HG02759 (cell line): Measurements from ENCODE around the gene THEMIS.
"Not testable (repeated sequence)": the region's sequence is repeated elsewhere in the genome, so short reads cannot be mapped to it uniquely, and the experiment has no call there.

Source experiments
- ATAC-seq: cut with Tn5 transposase; IDR thresholded peaks from one replicate; pipeline ENCODE4 v1.9.1; 2021; ENCODE audit warnings: mild to moderate bottlenecking, moderate library complexity; ENCODE audit not compliant: unreplicated experiment

THEMIS gene

DNA sequence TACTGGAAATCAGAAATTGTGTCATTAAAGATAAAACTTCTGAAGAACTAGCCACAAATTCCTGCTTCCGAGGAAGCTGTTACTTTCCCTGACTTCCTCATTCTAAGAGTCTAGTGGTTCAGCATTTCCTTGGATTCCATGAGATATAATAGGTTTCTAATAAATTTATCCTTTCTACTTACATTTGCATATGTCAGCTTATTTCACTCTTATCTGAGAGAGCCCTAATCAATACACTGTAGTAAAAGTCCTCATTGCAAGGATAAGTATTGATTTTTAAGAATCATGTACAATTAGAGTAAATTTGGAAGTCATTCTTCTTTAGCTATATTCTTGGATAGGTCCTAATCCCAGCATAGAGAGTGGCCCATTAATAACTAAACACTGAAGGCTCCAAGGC, 16.9 kb upstream of the THEMIS start:
- ATAC-seq, result no peak

DNA sequence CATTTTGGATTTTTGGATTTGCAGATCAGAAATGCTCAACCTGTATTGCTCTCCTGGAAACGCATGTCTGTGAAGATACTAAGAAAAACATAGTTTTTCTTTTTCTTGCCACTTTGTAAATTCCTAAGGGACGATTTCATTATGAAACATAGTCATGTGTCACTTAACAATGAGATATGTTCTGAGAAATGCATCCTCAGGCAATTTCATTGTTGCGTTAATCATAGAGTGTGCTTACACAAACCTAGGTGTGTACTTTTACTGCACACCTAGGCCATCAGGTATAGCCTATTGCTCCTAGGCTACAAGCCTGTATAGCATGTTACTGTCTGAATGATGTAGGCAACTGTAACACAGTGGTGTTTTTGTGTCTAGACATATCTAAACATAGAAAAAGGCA, 13.4 kb upstream of the THEMIS start:
- ATAC-seq, result no peak

DNA sequence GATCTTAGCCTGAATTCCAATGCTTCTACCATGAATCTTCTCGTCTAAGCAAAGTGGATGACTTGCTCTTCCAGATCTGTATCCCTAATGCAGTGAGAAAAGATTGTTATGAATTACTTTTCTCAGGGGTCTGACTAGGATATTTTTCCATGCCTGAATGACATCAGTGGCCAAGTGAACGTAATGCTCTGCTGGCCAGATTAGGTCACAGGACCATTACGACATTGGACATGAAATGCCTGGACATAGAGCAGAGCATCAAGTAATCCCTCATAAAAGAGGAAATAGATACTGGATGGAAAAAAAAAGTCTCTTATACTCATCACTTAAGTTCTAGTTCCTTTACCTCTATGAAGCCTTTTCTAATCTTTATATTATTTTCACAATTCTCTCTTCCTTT, 12.1 kb upstream of the THEMIS start:
- ATAC-seq, result no peak

DNA sequence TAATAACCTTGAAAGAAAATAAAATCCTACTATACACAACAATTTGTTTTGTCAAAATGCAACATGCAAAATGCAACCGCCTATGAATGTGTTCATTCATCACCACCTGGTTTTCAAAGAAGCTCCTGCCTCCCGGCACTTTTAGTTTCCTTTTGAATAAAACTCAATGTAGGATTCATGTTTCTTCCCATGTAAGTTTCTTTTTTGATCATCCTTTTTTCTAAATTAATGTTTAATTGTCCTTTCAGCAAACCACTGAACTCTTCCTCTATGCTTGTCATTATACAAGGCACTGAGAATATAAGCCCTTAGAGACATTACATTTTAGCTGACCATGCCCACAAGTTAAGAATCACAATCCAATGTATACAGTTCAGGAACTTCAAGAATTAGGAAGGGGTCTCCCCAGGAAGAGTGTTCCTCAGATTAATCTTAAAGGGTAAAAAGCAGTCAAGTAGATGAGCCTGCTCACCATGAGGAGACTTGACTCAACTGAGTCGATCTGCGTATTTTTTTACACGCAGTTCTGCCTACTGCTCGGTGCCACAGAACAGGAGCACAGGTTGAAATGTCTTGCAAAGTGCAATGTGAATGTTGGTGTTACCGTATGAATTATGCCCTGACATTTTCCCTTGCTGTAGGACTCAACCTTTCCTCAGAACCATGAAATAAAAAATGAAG, 7.2 kb upstream of the THEMIS start:
- peak; percentile 88 for ATAC-seq

DNA sequence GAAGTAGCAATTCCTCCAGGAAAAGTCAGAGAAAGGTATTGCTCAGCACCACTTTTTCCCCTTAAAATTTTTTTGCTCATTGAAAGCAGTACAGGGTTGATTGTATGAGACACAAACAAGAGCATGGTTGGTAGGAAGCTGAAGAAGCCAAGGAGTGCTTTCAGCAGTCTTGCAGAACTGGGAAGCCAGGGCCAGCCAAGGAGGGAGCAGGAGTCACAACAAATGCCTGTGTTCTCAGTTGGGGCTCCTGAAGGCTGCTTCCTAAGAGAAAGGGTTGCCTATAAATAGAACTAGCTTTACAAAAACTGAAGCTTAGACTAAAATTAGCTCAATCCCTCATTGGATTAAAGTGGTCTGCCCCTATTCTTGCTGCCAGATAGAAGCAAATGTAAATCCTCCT, 3.3 kb upstream of the THEMIS start:
- ATAC-seq, result no peak

DNA sequence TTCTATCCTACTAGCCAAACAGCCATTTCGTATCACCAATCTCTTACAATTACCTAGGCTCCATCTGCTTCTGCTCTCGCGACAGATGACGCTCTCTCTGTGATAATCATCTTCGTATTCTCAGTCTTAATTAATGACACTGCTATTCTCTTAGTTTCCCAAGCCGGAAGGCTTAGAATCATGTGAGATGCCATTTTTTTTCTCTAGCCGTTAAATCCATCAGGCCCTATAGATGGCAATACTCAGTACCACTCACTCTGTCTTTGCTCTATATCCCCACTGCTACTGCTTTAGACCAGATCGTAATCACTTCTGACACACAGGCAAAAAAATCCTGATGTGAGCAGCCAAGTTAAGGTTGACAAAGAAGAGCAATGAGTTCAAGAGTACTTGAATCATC, 2.1 kb upstream of the THEMIS start:
- no peak for ATAC-seq

DNA sequence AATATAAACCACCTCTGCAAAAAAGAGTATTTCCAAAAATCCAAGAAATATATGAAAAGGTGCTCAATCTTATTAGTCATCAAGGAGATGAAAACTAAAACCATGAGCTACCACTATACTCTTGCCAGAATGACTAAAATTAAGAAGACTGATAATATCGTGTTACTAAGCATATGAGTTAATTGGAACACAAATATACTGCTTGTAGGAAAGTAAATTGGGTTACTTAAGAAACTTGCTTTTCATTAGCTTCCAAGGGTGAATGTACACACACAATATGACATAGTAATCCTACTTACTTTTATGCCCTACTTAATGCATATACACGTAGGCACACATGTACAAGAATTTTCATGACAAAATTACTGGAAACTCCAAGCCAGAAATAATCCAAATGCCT, 3.4 kb downstream of the THEMIS start:
- ATAC-seq, result no peak

DNA sequence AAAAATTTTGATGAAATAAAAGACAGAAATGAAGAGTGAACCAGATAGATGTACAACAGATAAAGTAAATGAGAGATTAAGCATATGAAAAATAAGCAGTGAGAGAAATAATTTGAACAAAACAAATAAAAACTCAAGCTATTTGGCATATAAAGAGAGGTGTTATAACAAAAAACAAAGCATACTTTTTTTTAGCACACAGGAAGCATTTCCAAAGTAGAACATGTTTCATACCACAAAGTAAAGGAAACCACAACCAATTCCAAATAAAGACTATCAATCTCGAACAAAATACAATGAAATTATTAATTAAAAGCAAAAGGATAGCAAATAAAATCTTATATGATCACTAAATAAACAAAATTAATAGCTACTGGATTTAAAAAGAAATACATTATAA, 6.8 kb downstream of the THEMIS start:
- ATAC-seq, result no peak

DNA sequence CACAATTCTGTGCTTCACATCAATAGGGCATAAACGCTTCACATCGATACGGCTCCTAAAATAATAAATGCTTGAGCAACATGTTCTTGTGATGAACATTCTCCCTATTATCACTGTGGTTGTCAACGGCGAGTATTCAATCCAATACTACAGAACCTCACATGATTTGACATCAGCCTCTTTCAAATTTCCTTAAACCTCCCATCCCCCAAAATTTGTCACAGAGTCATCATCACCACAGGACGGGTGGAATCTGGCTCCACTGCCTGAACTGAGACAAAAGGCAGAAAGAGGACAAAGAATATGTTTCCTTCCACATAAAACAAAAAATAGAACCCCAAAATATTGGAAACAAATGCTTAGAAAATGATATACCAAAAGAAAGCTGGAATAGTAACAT, 7.3 kb downstream of the THEMIS start:
- no peak for ATAC-seq

DNA sequence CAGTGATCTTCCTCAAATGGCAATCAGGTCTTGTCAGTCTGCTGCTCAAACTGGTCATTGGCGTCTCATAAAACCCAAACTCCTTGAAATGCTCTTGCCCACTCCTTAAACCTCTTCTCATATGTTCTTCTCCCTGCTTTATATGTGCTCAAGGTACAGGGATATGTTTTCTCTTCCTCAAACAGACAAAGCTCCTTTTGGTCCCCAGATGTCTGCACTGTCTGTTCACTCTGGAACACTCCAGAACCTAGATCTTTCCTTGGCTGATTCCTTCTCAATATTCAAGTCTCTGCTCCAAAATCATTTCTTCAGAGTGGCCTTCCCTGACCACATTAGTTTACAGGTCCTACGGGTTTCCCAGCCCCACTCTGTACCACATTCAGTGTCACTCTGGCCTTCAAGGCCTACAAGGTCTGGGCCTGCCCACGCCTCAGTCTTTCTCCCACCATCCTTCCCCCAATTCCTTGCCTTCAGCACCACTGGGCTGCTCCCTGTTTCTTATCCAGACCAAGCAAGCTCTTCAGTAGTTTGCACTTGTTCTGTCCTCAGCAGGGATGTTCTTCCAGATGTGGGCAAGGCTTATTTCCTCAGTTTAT, 9.0 kb downstream of the THEMIS start:
- no peak for ATAC-seq

DNA sequence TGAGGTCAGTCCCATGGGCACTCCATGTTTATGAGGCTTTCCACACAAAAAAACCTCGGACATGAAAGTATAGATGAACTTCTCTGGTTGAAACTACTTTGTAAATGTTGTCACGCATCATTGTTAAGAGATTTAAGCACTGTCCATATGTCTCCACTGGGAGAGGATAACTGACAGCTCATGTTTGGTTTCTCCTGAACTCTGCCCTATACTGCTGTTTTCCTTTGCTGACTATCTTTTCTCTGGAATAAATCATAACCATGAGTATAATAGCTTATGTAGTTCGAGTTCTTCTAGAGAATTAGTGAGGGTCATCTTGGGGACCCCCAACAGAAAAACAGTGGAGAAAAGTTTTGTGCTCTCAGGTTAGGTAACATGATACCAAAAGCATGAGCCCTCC, 14.3 kb downstream of the THEMIS start:
- no peak for ATAC-seq

DNA sequence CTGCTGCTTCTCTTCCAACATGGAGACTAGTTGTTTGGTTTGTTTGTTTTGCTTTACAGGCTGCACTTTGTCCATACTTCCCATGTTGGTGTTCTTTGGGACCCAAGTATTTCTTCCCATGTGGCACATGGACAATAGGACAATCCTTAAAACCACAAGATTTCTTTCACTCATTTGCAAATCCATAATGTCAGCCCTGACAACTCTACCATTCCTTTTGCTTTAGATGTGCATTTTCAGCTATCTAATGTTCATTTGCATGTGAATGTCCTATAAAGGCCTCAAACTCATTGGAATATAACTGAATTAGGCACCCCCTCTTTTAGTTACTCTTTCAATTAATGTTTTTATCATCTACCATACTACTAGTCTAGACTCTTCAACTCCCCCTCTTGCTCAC, 16.7 kb downstream of the THEMIS start:
- no peak for ATAC-seq

DNA sequence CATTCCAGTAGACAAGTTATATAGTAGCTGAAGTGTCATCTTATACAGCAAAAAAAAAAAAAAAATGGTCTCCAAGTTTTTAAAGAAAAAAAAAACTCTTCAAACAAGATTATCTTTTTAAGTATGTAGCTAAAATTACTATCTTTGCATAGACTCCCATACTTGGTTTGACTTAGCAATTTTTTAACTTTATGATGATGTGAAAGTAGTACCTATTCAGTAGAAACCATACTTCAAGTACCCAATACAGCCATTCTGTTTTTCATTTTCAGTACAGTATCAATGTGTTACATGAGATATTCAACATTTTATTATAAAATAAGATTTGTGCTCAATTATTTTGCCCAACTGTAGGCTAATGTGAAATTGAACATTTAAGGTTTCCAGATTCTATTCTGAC, 18.9 kb downstream of the THEMIS start:
- not testable (repeated sequence) for ATAC-seq

DNA sequence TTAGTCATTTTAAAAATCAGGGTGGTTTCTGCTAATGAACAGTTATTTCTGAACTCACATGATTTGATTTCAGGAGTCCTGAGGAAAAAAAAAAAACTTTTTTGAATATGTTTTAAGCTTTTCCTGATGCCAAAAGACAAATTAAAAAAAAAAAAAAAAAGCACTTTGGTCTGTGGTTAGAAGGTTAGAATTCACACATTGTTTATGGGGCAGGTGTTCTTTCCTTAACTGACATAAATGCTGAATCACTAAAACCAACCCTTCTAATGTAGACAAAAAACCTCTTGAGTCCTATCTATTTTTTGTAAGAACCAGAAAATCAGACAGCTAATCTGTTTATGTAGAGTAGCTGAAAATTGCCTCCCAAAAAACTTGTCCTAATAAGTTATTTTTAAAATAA, 20.4 kb downstream of the THEMIS start:
- ATAC-seq, result no peak

DNA sequence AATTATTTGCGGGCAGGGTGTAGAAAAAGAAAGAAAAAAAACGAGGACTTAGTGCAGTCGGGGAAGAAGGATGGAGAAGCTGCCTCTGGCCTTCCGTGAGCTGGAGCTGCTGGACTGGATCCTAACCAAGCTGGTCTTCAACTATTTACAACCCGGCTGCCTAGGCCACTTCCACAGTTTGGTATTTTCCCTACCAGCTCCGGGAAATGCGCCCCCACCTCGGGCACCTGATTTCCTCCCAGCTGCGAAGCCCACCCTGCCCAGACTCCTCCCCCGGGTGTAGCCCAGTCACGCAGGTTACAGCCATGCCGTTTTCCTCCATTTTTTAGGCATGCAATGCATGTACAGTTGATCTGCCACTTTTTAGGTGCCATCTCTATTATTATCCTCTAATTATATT, 21.2 kb downstream of the THEMIS start:
- ATAC-seq, result peak; percentile 40

DNA sequence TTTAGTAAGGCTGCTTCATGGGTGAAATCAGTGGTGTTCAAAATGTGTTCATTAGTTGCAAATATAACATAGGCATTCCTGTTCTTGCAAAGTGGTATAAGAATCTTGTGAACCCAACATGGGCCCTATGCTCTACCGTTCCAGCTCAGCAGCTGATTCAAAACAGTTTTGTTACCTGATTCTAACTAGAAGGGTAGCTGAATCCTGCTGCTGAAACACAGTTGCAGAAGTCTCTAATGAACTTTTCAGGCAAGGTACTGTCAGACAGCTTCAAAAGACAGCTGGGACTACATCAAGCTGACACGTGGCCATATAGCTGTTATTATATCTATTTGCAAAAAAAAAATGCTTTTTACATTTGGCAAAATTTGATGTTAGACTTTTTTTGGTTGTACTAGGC, 22.7 kb downstream of the THEMIS start:
- no peak for ATAC-seq

DNA sequence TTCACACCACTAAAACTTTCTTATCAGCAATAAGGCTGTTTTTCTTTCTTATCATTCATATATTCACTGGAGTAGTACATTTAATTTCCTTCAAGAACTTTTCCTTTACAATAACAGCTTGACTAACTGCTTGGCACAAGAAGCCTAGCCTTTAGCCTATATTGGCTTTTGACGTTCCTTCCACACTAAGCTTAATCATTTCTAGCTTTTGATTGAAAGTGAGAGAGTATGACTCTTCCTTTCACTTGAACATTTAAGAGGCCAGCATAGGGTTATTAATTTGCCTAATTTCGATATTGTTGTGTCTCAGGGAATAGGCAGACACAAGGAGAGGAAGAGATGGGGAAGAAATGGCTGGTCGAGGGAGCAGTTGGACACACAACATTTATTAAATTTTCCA, 23.6 kb downstream of the THEMIS start:
- peak; percentile 61 for ATAC-seq

DNA sequence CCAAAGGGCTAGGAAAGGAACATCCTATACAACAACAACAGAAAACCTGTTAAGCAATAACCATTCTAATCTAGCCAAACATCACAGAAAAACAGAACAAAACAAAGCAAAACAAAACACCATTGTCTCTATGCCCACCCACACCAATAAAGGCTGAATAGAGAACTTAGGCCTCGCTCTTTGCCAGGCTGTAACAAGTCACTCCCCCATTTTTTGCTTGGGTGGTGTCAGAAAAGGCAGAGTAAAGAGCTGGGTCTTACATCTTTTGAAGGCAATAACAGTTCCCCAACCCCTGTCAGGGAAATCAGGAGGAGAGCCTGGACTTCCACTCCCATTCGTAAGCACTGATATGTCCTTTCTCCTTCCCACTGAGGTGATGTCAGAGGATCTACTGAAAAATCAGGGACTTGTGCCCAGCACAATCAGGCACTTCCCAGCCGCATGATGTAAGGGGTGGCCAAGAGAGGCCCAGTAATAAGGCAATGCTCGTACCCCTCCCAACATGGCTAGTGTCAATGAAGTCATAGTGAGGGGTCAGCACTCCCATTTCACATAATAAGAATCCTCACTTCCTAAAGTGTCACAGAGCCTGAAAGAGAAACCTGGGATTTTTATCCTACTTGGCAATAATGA, 31.0 kb downstream of the THEMIS start:
- no peak for ATAC-seq

DNA sequence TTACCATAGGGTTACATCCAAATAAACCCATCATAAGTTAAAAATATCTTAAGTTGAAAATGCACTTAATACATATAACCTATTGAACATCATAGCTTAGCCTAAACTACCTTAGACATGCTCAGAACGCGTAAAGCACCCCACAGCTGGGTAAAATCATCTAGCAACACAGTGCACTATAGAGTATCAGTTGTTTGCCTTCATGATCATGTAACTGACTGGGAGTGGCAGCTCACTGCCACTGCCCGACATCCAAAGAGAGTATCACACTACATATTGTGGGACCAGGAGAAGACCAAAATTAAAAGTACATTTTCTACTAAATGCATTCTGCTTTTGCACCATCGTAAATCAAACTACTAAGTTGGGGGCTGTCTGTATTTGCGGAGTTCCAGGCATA, 31.7 kb downstream of the THEMIS start:
- no peak for ATAC-seq

DNA sequence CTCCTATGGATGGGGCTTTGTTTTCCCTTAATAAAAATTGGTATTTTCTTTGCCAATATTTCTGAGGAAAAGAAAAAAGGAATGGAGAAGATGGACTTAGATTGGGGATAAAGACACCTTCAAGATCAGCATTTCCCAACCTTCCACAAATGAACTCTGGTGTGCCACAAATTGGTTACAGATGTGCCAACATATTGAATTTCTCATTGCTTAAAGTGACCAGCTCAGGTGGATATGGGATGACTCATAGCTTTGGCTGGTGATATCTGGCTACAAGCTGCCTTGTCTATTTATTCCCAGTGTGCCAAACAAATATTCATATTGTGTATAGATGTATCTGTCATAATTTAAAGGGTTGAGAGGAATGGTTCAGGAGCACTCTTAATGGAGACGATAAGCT, 32.5 kb downstream of the THEMIS start:
- no peak for ATAC-seq

DNA sequence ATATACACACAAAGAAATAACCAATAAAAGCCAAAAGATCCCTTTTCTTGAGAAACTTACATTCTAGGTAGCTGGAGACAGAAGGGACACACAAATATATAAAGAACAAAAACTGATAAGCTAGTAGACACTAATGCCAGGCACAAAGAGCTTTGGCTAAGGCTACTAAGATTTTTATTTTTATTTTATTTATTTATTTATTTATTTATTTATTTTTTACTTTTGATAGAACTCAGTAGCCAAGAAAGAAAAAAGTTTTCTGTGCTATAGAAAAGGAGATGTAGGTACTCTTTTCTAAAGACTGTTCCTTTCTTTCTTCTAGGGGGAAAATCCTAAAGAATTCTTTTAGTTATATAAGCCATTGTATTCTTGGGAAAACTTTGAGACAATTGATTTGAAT, 34.1 kb downstream of the THEMIS start:
- ATAC-seq, result no peak

DNA sequence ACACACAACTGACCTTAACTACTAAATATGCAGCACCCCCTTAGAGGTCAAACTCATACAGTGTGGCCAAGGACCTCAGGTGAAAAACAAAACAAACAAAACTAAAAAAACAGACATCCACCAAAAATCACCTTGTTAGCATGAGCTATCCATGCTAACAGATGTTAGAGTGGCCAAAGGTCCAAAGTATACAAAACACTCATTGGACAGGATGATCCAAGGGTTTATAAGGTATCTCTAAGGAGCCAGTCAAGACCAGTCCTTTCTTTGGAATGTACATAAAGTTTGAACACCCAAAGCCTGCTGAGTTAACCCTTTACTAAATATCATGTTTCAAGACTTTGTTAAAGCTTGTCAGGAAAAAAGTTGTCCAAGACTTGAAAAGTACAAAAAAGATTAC, 35.8 kb downstream of the THEMIS start:
- ATAC-seq, result no peak

DNA sequence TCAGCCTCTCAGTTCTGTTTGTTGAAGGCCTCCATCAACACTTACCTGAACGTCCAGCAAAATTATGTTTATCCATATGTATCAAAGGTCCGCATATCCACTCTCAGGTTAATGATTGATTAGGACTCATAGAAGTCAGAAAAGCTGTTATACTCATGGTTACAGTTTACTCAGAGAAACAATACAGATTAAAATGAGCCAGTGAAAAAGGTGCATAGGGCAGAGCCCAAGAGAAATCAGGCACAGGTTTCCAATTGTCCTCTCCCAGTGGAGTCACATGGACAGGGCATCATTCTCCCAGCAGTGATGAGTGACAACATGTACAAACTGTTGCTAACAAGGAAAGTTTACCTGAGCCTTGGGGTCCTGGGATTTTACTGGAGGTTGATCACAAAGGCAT, 36.2 kb downstream of the THEMIS start:
- no peak for ATAC-seq
